Lung (tissue), 12 donors: ENCODE measurements around the gene PLA2R1. TPM values are rescaled to one million over a fixed set of nuclear protein-coding genes. Genes with fewer than 3 reads are reported as not detected.

Source experiments
- ATAC-seq: fragments of 200-7000 bp; cut with Tn5 transposase; one replicate; pipeline ENCODE4 v1.9.1; 2020; ENCODE audit warnings: moderate number of reproducible peaks; ENCODE audit not compliant: insufficient read depth, low FRiP score
- DNase-seq, 3 donors: peaks; one replicate each; pipeline ENCODE4 v3.0.0-alpha.2; 2013 to 2017
- H3K27ac ChIP-seq, 2 donors: one replicate each; pipeline ENCODE4 v1.5.1; 2013; ENCODE audit warnings: mild to moderate bottlenecking in 2 of 2, moderate library complexity in 2 of 2, control low read depth in 1 of 2, inconsistent platforms in 1 of 2, low read depth in 1 of 2, low read length in 1 of 2
- H3K27me3 ChIP-seq, 3 donors: one replicate each; pipeline ENCODE4 v1.5.1; 2013; ENCODE audit warnings: low read length in 2 of 3; ENCODE audit not compliant: control insufficient read depth in 3 of 3, insufficient read depth in 3 of 3
- H3K36me3 ChIP-seq, 4 donors: one replicate each; pipeline ENCODE4 v1.5.1; 2013; ENCODE audit warnings: low read length in 4 of 4, mild to moderate bottlenecking in 1 of 4, moderate library complexity in 1 of 4; ENCODE audit not compliant: control insufficient read depth in 4 of 4, insufficient read depth in 4 of 4
- H3K4me1 ChIP-seq, 5 donors: one replicate each; pipeline ENCODE4 v1.5.1; 2013; ENCODE audit warnings: low read length in 5 of 5, mild to moderate bottlenecking in 2 of 5, moderate library complexity in 1 of 5; ENCODE audit not compliant: control insufficient read depth in 5 of 5, insufficient read depth in 5 of 5
- H3K4me3 ChIP-seq: one replicate; pipeline ENCODE4 v1.5.1; 2013; ENCODE audit warnings: mild to moderate bottlenecking, control low read depth, moderate library complexity
- H3K9ac ChIP-seq, 2 donors: one replicate each; pipeline ENCODE4 v1.5.1; 2013; ENCODE audit warnings: low read length in 2 of 2, control low read depth in 1 of 2; ENCODE audit not compliant: insufficient read depth in 1 of 2
- H3K9me3 ChIP-seq, 4 donors: one replicate each; pipeline ENCODE4 v1.5.1; 2013; ENCODE audit warnings: low read length in 3 of 4, mild to moderate bottlenecking in 1 of 4, moderate library complexity in 1 of 4; ENCODE audit not compliant: control insufficient read depth in 4 of 4, insufficient read depth in 3 of 4
- WGBS, 2 donors: extraction: QIAGEN DNeasy Blood & Tissue Kit; methylation state at CpG; one replicate each; pipeline ENCODE4 v1.1.7; 2013; 5-methylcytosine and 5-hydroxymethylcytosine counted together
- polyA plus RNA-seq, 2 donors: library from polyadenylated mRNA; stranded (reverse); fragments of 200-250 nt; gene quantifications; one replicate each; pipeline ENCODE4 v1.2.1, GENCODE V29; 2013
- total RNA-seq, 2 donors: library from RNA; depleted of rRNA in 1 of 2; stranded (reverse); fragments of >200 nt in 1 of 2; gene quantifications; one replicate each; pipeline ENCODE4 v1.2.1, GENCODE V29; 2014 to 2021
- TF ChIP-seq, protein P1 (sequence below): IDR thresholded peaks from 2 replicates; pipeline ENCODE4 v1.5.1; 2012; ENCODE audit warnings: mild to moderate bottlenecking; ENCODE audit errors: control extremely low read depth, extremely low read depth
- donor health status: control.
- donor health status: control.
- donor health status: Bipolar disorder and iron deficiency.
- donor health status: healthy.
- donor health status: DM: yes; HTN: yes; CAD: no.

PLA2R1 gene
- total and polyA plus RNA-seq, 4 donors, result 0.79 to 13.5 (median 2.3) TPM

- no peak for DNase-seq
- Histone ChIP-seq H3K36me3 (no peaks in the 10 kb centered on the region), H3K9ac (no peak overlapping the region), H3K27me3 (no peaks in the 10 kb centered on the region), H3K4me1 (no peaks in the 10 kb centered on the region), H3K4me3 (no peak overlapping the region), H3K27ac (no peak overlapping the region), H3K9me3 (peaks cover 0 to 46% (median 36%) of the 10 kb centered on the region in 4 donors)
- no peak for ATAC-seq
- TF ChIP-seq, protein P1, sequence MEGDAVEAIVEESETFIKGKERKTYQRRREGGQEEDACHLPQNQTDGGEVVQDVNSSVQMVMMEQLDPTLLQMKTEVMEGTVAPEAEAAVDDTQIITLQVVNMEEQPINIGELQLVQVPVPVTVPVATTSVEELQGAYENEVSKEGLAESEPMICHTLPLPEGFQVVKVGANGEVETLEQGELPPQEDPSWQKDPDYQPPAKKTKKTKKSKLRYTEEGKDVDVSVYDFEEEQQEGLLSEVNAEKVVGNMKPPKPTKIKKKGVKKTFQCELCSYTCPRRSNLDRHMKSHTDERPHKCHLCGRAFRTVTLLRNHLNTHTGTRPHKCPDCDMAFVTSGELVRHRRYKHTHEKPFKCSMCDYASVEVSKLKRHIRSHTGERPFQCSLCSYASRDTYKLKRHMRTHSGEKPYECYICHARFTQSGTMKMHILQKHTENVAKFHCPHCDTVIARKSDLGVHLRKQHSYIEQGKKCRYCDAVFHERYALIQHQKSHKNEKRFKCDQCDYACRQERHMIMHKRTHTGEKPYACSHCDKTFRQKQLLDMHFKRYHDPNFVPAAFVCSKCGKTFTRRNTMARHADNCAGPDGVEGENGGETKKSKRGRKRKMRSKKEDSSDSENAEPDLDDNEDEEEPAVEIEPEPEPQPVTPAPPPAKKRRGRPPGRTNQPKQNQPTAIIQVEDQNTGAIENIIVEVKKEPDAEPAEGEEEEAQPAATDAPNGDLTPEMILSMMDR, result no peak
- 79 to 86% methylated on average over 4 of the region's 4 CpGs for WGBS, 2 donors
Measured at GRCh38 chr2:160087854-160088745, 25.7 kb upstream of the PLA2R1 start.

DNA sequence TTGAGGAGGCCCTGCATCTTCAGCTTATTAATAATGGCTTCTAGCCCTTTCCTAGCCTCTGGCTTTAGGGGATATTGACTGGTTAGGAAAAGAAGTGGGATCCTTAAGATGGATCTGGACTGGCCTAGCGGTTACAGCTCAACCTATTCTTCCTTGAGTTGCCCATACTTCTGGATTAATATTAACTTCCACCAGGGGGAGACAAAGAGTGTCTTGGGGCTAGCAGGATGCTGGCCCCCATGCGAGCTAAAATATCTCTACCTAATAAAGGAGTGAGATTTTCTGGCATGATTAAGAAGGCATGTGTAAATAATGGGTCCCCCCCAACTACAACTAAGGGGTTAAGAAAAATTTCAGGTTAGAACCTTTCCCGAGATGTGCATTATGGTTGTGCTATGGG, 23.2 kb upstream of the PLA2R1 start:
- Histone ChIP-seq H3K4me3 (no peak overlapping the region), H3K4me1 (no peaks in the 10 kb centered on the region), H3K36me3 (no peaks in the 10 kb centered on the region), H3K27me3 (no peaks in the 10 kb centered on the region), H3K9ac (no peak overlapping the region), H3K9me3 (peaks cover 0 to 44% (median 36%) of the 10 kb centered on the region in 4 donors), H3K27ac (no peak overlapping the region)
- TF ChIP-seq, protein P1, result no peak
- DNase-seq, result no peak
- WGBS, 2 donors, result 88 to 98% methylated on average over 3 of the region's 3 CpGs
- no peak for ATAC-seq

DNA sequence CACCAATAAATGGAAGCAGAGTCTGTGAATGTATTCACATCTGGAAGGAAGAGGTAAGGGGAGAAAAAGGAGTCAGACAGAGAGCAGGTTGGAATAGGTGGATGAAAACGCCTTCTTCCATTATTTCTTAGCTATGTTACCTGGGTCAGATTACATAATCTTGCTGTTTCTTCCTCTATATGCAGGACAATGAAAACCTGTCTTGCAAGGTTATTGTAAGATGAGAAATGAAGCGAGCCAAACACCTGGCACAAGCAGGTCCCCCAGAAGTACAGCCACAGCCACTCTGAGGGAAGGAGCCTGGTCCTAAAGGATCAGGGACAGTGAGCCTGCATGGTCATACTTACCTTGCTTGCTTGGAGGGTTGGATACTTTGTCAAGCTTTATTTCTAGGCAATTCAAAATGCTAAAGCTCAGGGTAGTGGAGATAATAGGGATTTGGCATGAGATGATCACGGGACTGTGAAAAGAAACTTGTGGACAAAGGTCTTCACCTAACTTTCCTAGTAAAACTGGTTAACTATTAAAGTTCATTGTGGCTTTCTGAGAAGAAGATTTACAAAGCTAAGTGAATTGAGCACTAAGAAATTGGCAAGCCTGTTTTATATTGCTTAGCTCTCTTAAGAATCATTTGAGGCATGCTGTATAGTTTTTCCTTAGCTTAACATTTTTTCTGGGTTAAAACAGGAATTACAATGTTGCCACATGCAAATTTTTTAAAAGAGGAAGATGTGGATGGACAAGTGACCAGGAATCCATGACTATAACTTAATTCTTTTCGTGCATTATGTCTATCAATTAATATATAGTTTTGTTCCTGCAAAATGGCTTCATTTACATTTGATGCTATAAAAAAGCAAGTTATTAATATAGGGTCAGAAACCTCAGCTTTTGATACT, 15.7 kb upstream of the PLA2R1 start:
- TF ChIP-seq, protein P1, result no peak
- WGBS, 2 donors, result 86 to 96% methylated on average over 4 of the region's 4 CpGs
- ATAC-seq (no peak), DNase-seq (no peak)
- H3K9me3 ChIP-seq, result peaks cover 0 to 3% (median 0%) of the 10 kb centered on the region in 4 donors
- H3K27ac ChIP-seq, result no peak overlapping the region
- no peaks in the 10 kb centered on the region for H3K36me3 ChIP-seq
- H3K4me3 ChIP-seq, result no peak overlapping the region
- peaks cover 0 to 3% (median 0%) of the 10 kb centered on the region in 3 donors for H3K27me3 ChIP-seq
- H3K9ac ChIP-seq, result no peak overlapping the region
- H3K4me1 ChIP-seq, result peaks cover 0 to 10% (median 0%) of the 10 kb centered on the region in 5 donors
